Measurements from ENCODE around the gene CRYAA. TPM values are rescaled to one million over a fixed set of nuclear protein-coding genes. Genes with fewer than 3 reads are reported as not detected.
"Not testable (repeated sequence)": the region's sequence is repeated elsewhere in the genome, so short reads cannot be mapped to it uniquely, and the experiment has no call there.

Gene CRYAA
- total RNA-seq, 6 experiments from 2014 or later, result 0.80 to 17.2 (median 5.7) TPM; not detected in 2

DNA sequence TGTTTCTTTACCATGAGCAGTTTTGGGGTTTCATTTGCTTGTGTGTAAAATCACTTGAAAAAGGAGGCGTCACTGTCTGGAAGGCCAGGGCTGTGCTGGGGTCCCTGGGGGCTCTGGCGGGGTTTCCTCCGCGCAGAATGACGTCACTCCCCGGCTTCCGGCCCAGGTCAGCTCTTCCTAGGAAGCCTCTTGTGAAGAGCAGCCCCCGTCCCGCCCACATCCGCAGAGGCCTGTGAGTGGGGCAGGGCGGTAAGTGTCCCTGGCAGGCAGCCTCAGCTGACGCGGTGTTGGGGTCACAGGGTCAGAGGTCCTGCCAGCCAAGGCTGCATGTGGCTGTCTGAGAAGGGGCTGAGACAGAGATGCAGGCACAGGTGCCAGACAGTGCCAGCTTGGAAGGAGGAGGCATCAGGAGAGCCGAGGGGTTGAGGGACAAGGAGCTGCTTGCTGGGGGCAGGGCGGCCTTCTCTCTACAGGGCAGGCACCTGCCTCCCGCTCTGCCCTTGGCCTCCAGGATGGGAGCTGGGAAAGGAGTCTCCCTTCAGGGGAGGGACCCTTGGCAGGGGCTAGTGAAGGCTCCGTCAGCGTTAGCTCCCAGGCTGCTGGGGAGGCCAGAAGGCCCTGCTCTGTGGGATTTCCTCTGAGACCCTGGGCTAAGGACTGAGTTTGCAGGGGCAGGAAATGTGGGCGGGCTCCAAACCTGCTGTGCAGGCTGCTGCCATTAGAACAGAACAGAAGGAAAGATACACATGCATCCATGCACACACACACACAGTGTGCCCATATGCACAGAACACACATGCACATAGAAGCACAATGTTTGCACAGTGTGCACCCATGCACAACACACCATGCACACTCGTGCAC, 8.5 kb downstream of the CRYAA start:
- H3K9me3 ChIP-seq; DNase-seq; intact Hi-C loops (cut with DNase I); H3K36me3 ChIP-seq; H3K4me3 ChIP-seq; H3K27ac ChIP-seq; H3K27me3 ChIP-seq; H3K4me1 ChIP-seq: not testable (repeated sequence)
- peak; percentile 82 to 89 (median 84) for ATAC-seq
- WGBS (ENCODE audit: insufficient coverage, low coverage, low lambda C conversion rate, missing lambda C conversion rate), result no CpG with 5 or more reads among the region's 20 CpGs

DNA sequence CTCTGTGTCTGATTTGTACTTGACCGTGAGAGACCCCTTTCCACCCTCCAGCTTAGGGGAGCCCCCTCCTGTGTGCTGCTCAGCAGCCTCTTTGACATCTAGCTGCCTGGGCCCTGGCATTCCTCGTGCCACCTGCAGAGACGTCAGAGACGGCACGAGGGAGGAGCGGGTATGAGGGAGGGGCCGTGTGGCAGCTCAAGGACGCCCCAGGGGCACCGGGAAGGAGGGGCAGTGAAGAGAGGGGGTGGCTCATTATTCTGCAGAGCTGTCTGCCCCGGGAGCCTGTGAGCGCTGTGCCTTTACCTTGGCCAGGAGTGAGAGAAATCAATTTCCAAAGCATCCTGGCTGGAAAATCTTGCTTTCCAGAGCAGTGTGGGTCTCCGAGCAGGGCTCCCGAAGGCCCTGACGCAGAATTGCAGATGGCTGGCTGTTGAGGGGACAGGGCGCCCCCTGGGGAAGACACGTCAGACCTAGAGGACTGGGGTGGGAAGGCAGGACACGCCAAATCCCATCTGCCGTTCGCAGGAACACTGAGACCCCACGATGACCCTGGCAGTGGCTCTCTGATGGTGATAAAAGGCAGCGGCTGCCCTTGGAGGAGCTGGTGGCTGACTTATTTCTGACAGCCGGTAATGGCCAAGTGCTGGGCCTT, 9.5 kb downstream of the CRYAA start:
- H3K4me1 ChIP-seq; H3K27ac ChIP-seq; H3K36me3 ChIP-seq; H3K9me3 ChIP-seq; intact Hi-C loops (cut with DNase I); H3K27me3 ChIP-seq; ATAC-seq; DNase-seq; H3K4me3 ChIP-seq: not testable (repeated sequence)
- WGBS (ENCODE audit: insufficient coverage, low coverage, low lambda C conversion rate, missing lambda C conversion rate), result no CpG with 5 or more reads among the region's 22 CpGs

DNA sequence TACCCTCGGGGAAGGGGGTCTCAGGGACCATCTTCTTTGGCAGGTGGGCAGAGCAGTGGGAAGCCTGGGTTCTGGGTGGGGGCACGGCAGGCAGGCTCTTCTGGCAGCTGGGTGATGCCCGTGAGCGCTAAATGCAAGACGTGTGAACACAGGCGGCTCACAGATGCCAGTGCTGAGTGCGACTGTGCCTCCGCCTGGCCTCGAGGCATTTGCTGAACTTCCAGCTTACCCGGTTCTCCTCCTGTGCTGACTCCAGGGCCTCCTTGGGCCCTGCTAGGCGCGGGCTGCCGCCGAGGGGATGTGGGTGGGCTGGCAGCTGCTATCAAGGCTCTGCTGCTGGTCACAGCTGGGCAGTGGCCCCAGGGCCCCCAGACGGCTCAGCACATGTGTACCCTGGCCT, 12.2 kb downstream of the CRYAA start:
- no CpG with 5 or more reads among the region's 15 CpGs for WGBS (ENCODE audit: insufficient coverage, low coverage, low lambda C conversion rate, missing lambda C conversion rate)
- H3K27me3 ChIP-seq; ATAC-seq; H3K4me1 ChIP-seq; intact Hi-C loops (cut with DNase I); H3K27ac ChIP-seq; DNase-seq; H3K9me3 ChIP-seq; H3K4me3 ChIP-seq; H3K36me3 ChIP-seq: not testable (repeated sequence)

DNA sequence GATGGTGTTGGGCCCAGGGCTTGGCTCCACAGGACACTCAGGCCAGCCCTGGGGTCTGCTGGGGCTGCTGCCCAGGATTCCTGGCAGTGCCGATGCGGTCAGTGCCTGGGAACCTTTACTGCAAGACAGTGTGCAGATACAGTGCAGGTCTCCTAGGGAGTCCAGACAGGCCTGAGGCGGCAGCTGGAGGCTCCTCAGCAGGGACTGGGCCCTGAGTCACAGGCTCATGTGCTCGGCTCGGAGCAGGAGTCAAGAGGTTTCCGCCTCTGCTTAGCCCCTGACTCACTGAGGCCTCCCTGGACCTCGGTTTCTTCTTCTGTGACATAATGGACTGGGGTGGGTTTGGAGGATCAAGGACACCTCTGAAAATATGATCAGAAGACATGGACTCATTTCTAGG, 18.5 kb downstream of the CRYAA start:
- H3K36me3 ChIP-seq; intact Hi-C loops (cut with DNase I); H3K4me3 ChIP-seq: not testable (repeated sequence)

DNA sequence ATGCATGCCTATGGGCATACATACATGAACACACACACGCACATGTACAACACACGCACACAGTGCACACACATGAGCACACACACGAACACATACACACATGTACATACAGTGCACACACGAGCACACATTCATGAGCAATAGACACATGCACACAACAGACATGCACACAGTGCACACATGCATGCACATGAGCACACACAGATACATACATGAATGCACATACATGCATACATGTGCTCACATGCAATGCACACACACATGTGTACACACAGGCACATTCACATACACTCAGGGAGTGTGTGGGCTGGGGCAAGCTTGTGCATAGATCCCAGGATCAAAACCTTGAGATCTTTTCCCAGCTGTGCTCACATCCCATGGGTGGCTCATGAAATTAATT, 18.9 kb downstream of the CRYAA start:
- no peak overlapping the region for H3K4me3 ChIP-seq
- no peak overlapping the region for H3K27ac ChIP-seq
- DNase-seq, result peak in 1 of 3 donors; percentile 21
- WGBS (ENCODE audit: insufficient coverage, low coverage, low lambda C conversion rate, missing lambda C conversion rate), result 94% methylated on average over 3 of the region's 4 CpGs
- no peak for ATAC-seq
- H3K4me1 ChIP-seq, result no peaks in the 10 kb centered on the region
- no peaks in the 10 kb centered on the region for H3K36me3 ChIP-seq
- H3K9me3 ChIP-seq, result no peaks in the 10 kb centered on the region
- intact Hi-C loops (cut with DNase I), result no loop called here
- no peaks in the 10 kb centered on the region for H3K27me3 ChIP-seq
- TF ChIP-seq, protein P1, sequence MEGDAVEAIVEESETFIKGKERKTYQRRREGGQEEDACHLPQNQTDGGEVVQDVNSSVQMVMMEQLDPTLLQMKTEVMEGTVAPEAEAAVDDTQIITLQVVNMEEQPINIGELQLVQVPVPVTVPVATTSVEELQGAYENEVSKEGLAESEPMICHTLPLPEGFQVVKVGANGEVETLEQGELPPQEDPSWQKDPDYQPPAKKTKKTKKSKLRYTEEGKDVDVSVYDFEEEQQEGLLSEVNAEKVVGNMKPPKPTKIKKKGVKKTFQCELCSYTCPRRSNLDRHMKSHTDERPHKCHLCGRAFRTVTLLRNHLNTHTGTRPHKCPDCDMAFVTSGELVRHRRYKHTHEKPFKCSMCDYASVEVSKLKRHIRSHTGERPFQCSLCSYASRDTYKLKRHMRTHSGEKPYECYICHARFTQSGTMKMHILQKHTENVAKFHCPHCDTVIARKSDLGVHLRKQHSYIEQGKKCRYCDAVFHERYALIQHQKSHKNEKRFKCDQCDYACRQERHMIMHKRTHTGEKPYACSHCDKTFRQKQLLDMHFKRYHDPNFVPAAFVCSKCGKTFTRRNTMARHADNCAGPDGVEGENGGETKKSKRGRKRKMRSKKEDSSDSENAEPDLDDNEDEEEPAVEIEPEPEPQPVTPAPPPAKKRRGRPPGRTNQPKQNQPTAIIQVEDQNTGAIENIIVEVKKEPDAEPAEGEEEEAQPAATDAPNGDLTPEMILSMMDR (IDR thresholded peaks at IDR 0.05), result no peak
- TF ChIP-seq POLR2A (IDR thresholded peaks at IDR 0.05), result no peak

More for the DNA sequence above, 18.5 kb downstream of the CRYAA start:
- not testable (repeated sequence) for H3K9me3 ChIP-seq, H3K27ac ChIP-seq, DNase-seq, H3K27me3 ChIP-seq, ATAC-seq, H3K4me1 ChIP-seq
- no CpG with 5 or more reads among the region's 7 CpGs for WGBS (ENCODE audit: insufficient coverage, low coverage, low lambda C conversion rate, missing lambda C conversion rate)

DNA sequence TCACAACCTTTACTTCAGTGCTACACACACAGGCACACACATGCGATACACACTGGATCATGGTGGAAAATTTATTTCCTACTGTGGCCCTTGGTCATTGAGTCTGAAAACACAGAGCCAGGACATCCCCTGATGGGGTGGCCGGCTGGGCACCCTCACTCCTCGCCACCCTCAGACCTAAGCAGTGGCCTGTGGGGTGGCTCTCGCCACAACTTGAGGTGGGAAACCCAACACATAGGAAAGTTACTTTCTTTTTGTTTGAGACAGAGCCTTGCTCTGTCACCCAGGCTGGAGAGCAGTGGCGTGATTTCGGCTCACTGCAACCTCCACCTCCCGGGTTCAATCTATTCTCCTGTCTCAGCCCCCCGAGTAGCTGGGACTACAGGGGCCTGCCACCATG, 19.4 kb downstream of the CRYAA start:
- no peak overlapping the region for H3K27ac ChIP-seq
- H3K36me3 ChIP-seq, result no peaks in the 10 kb centered on the region
- H3K9me3 ChIP-seq, result no peaks in the 10 kb centered on the region
- no peaks in the 10 kb centered on the region for H3K4me1 ChIP-seq
- DNase-seq, result peak in 1 of 3 donors; percentile 27
- intact Hi-C loops (cut with DNase I), result no loop called here
- TF ChIP-seq POLR2A (IDR thresholded peaks at IDR 0.05), result no peak
- TF ChIP-seq, protein P1 (IDR thresholded peaks at IDR 0.05), result no peak
- H3K4me3 ChIP-seq, result no peak overlapping the region
- no CpG with 5 or more reads among the region's 8 CpGs for WGBS (ENCODE audit: insufficient coverage, low coverage, low lambda C conversion rate, missing lambda C conversion rate)
- H3K27me3 ChIP-seq, result no peaks in the 10 kb centered on the region
- ATAC-seq, result peak in 1 of 4 donors; percentile 25
